GM12892 (cell line): ENCODE measurements around the gene ZNF407.

ENCODE experiments used
- POLR2A ChIP-seq: IDR thresholded peaks from 2 replicates; pipeline ENCODE4 v1.6.1; 2011; ENCODE audit warnings: low read depth, low read length, control low read depth
- POLR2AphosphoS5 ChIP-seq: IDR thresholded peaks from 2 replicates; pipeline ENCODE4 v1.6.1; 2011; ENCODE audit warnings: low read depth, low read length, control low read depth
- TAF1 ChIP-seq: IDR thresholded peaks from 2 replicates; pipeline ENCODE4 v1.6.1; 2011; ENCODE audit warnings: low read depth, mild to moderate bottlenecking, control low read depth, low read length, borderline replicate concordance

DNA sequence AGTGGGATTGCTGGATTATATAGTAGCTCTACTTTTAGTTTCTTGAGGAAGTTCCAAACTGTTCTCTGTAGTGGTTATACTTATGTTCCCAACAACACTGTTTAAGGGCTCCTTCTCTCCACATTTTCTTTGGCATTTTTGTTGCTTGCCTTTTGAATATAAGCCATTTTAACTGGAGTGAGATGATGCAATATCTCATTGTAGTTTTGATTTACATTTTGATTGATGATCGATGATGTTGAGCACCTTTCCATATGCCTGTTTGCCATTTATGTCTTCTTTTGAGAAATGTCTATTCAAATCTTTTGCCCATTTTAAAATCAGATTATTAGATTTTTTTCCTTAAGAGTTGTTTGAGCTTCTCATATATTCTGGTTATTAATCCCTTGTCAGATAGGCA lies 368.0 kb downstream of the ZNF407 start:
- TF ChIP-seq POLR2A (no peak), TAF1 (no peak), POLR2AphosphoS5 (no peak)
